Colonic mucosa (tissue), 4 donors: Measurements from ENCODE around the gene CCDC134. TPM values are rescaled to one million over a fixed set of nuclear protein-coding genes. Genes with fewer than 3 reads are reported as not detected.

Experiments used
- DNase-seq: peaks from one replicate; pipeline ENCODE4 v3.0.0-alpha.2; 2020
- H3K27ac ChIP-seq: fragments of 200-600 bp; one replicate; pipeline ENCODE4 v1.8.0; 2021
- H3K27me3 ChIP-seq: fragments of 200-600 bp; one replicate; pipeline ENCODE4 v1.8.0; 2021
- H3K36me3 ChIP-seq: fragments of 200-600 bp; one replicate; pipeline ENCODE4 v1.8.0; 2021
- H3K4me1 ChIP-seq: fragments of 200-600 bp; one replicate; pipeline ENCODE4 v1.8.0; 2021; ENCODE audit warnings: mild to moderate bottlenecking
- H3K4me3 ChIP-seq: fragments of 200-600 bp; one replicate; pipeline ENCODE4 v1.8.0; 2021
- H3K9ac ChIP-seq, 2 donors: one replicate each; pipeline ENCODE4 v1.7.0; 2013; ENCODE audit warnings: control low read depth in 2 of 2, low read depth in 2 of 2, low read length in 2 of 2
- H3K9me3 ChIP-seq: fragments of 200-600 bp; one replicate; pipeline ENCODE4 v1.8.0; 2021
- CTCF ChIP-seq: fragments of 200-600 bp; IDR thresholded peaks from one replicate; pipeline ENCODE4 v1.8.0; 2022; ENCODE audit warnings: antibody characterized with exemption, mild to moderate bottlenecking
- intact Hi-C: fragments of 100-400 bp; cut with DNase I; formaldehyde crosslinking; loops from one replicate; pipeline ENCODE4 v1.14.1; 2022
- total RNA-seq, 2 donors: library from RNA; stranded (reverse); fragmentation: NEBNext Ultra II Directional in 1 of 2; extraction: Animal tissue kit (Norgen Biotek cat#: 25700) in 1 of 2; gene quantifications; one replicate each; pipeline ENCODE4 v1.2.1, GENCODE V29; 2021
- donor health status: healthy.
- donor health status: DM: no; HTN: no; CAD: no.
- donor health status: DM: no; HTN: no; CAD: no.

Gene CCDC134
- total RNA-seq, 2 donors from 2014 or later: 9.3 to 18.8 TPM

- Histone ChIP-seq H3K9me3 (no peaks in the 10 kb centered on the region), H3K27ac (peak overlapping the region; percentile 51), H3K9ac (peak overlapping the region in 1 of 2 donors; percentile 51), H3K27me3 (no peaks in the 10 kb centered on the region), H3K36me3 (no peaks in the 10 kb centered on the region), H3K4me1 (peaks cover 7% of the 10 kb centered on the region), H3K4me3 (no peak overlapping the region)
- DNase-seq: peak; percentile 47
- TF ChIP-seq CTCF: no peak
- intact Hi-C loops: no loop called here
These were observed 28.0 kb downstream of the CCDC134 start for GRCh38 chr22:41828516-41828915.

- no peak for TF ChIP-seq CTCF
These were observed 29.7 kb downstream of the CCDC134 start for GRCh38 chr22:41830174-41830573.

GRCh38 chr22:41831383-41831782 is 30.9 kb downstream of the CCDC134 start:
- Histone ChIP-seq H3K36me3 (no peaks in the 10 kb centered on the region), H3K4me3 (no peak overlapping the region), H3K27me3 (no peaks in the 10 kb centered on the region), H3K27ac (peak overlapping the region; percentile 92), H3K4me1 (peaks cover 11% of the 10 kb centered on the region), H3K9ac (peak overlapping the region in 1 of 2 donors; percentile 55), H3K9me3 (no peaks in the 10 kb centered on the region)
- TF ChIP-seq CTCF: no peak
- intact Hi-C loops: no loop called here
- DNase-seq: no peak

More at GRCh38 chr22:41830174-41830573, 29.7 kb downstream of the CCDC134 start:
- Histone ChIP-seq H3K27me3 (no peaks in the 10 kb centered on the region), H3K9me3 (no peaks in the 10 kb centered on the region), H3K4me3 (no peak overlapping the region), H3K9ac (peak overlapping the region in 1 of 2 donors; percentile 60), H3K4me1 (peaks cover 11% of the 10 kb centered on the region), H3K27ac (no peak overlapping the region), H3K36me3 (no peaks in the 10 kb centered on the region)
- intact Hi-C loops: no loop called here
- DNase-seq: no peak

GRCh38 chr22:41831828-41832552 is 31.5 kb downstream of the CCDC134 start:
- peak overlapping the region; percentile 96 for H3K4me3 ChIP-seq
- no peak for DNase-seq
- TF ChIP-seq CTCF: no peak
- peaks cover 6% of the 10 kb centered on the region for H3K4me1 ChIP-seq
- H3K9ac ChIP-seq: peak overlapping the region; percentile 87
- no peaks in the 10 kb centered on the region for H3K9me3 ChIP-seq
- intact Hi-C loops: no loop called here
- H3K36me3 ChIP-seq: no peaks in the 10 kb centered on the region
- H3K27ac ChIP-seq: peak overlapping the region; percentile 92
- H3K27me3 ChIP-seq: no peaks in the 10 kb centered on the region

- Histone ChIP-seq H3K36me3 (no peaks in the 10 kb centered on the region), H3K4me3 (peak within 1 kb of the TSS; percentile 96), H3K27ac (peak within 1 kb of the TSS; percentile 92), H3K4me1 (peaks cover 4% of the 10 kb centered on the region), H3K27me3 (no peaks in the 10 kb centered on the region), H3K9ac (peak within 1 kb of the TSS; percentile 94 to 96), H3K9me3 (no peaks in the 10 kb centered on the region)
- intact Hi-C loops: no loop called here
- peak; percentile 99 for DNase-seq
- TF ChIP-seq CTCF: no peak
These were observed 32.3 kb downstream of the CCDC134 start, which contains the start of gene SREBF2 for GRCh38 chr22:41832553-41833368. Gene SREBF2 (plus strand): TSS chr22:41833105. CDS start chr22:41833271, 166 bp downstream.
